H7 (cell line): Measurements from ENCODE around the gene KCNT2. TPM values are rescaled to one million over a fixed set of nuclear protein-coding genes. Genes with fewer than 3 reads are reported as not detected.
"Not testable (repeated sequence)": the region's sequence is repeated elsewhere in the genome, so short reads cannot be mapped to it uniquely, and the experiment has no call there.

Experiments
- DNase-seq: peaks from one replicate; pipeline ENCODE4 v3.0.0; 2012
- H3K27me3 ChIP-seq: 2 replicates; pipeline ENCODE4 v1.6.0; 2011; ENCODE audit warnings: mild to moderate bottlenecking, low read length; ENCODE audit not compliant: control insufficient read depth, insufficient read depth
- H3K36me3 ChIP-seq: replicated peaks from 2 replicates; pipeline ENCODE4 v1.5.1; 2011; ENCODE audit warnings: low read length; ENCODE audit not compliant: control insufficient read depth, insufficient read depth
- H3K4me3 ChIP-seq: 2 replicates; pipeline ENCODE4 v1.5.1; 2011; ENCODE audit warnings: low read depth, mild to moderate bottlenecking, control low read depth, low read length, moderate library complexity; ENCODE audit not compliant: insufficient read depth
- total RNA-seq: library from RNA; depleted of rRNA; stranded (reverse); fragments of >200 nt; shearing (Covaris generic); gene quantifications from 2 replicates; pipeline ENCODE4 v1.2.3, GENCODE V29; 2014

The KCNT2 gene
- total RNA-seq, 1 experiment from 2014 or later = 7.0 TPM

- no peak for DNase-seq
- Histone ChIP-seq H3K4me3 (no peak overlapping the region), H3K36me3 (no peaks in the 10 kb centered on the region), H3K27me3 (no peaks in the 10 kb centered on the region)
Observed at GRCh38 chr1:196558411-196558810, 49.8 kb downstream of the KCNT2 start.

GRCh38 chr1:196557797-196558196, 50.4 kb downstream of the KCNT2 start:
- DNase-seq = no peak
- Histone ChIP-seq H3K27me3 (no peaks in the 10 kb centered on the region), H3K4me3 (no peak overlapping the region), H3K36me3 (no peaks in the 10 kb centered on the region)

GRCh38 chr1:196550731-196551130, 57.5 kb downstream of the KCNT2 start:
- Histone ChIP-seq H3K4me3 (no peak overlapping the region), H3K36me3 (no peaks in the 10 kb centered on the region), H3K27me3 (no peaks in the 10 kb centered on the region)
- DNase-seq = no peak

- H3K27me3 ChIP-seq = no peaks in the 10 kb centered on the region
- DNase-seq = no peak
- H3K36me3 ChIP-seq = no peaks in the 10 kb centered on the region
- H3K4me3 ChIP-seq = no peak overlapping the region
Observed at GRCh38 chr1:196546272-196547111, 61.7 kb downstream of the KCNT2 start.

DNA sequence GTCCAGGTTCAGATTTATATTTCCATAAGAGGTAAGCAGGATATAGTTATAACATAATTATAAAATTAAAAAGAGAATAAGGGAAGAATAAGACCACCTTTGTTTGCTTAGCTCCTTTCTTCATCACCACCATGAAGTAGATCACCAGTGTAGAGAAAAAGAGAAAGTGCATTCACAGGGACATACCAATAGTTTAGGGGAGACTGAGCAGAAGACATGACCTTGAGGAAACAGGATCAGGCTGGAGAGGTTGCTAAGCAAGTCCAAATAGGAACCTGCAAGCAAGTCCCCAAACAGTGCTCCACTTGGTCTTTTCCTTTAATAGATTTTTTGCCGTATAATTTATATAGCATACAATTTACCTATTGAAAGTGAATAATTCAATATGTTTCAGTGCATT, 63.0 kb downstream of the KCNT2 start:
- no peaks in the 10 kb centered on the region for H3K36me3 ChIP-seq
- H3K4me3 ChIP-seq = no peak overlapping the region
- DNase-seq = peak; percentile 1
- no peaks in the 10 kb centered on the region for H3K27me3 ChIP-seq

- no peaks in the 10 kb centered on the region for H3K27me3 ChIP-seq
- no peaks in the 10 kb centered on the region for H3K36me3 ChIP-seq
- H3K4me3 ChIP-seq = no peak overlapping the region
- no peak for DNase-seq
Observed at GRCh38 chr1:196544617-196545016, 63.6 kb downstream of the KCNT2 start.

DNA sequence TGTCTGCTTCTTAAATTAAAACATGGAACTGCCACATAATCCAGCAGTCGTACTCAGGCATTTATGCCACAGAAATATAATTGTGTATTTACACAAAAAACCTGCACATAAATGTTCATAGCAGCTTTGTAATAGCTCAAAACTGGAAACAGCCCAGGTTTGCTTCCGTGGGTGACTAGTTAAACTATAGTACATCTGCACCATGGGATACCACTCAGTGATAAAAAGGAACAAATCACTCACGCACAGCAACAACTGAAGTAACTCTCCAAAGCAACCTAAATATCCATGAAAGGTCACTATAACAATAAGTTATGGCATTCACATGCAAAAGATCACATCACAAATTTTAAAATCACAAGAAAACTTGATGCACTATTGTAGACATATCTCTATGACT, 64.4 kb downstream of the KCNT2 start:
- DNase-seq = no peak
- H3K36me3 ChIP-seq = no peaks in the 10 kb centered on the region
- H3K27me3 ChIP-seq = no peaks in the 10 kb centered on the region
- H3K4me3 ChIP-seq = no peak overlapping the region

- no peak for DNase-seq
- Histone ChIP-seq H3K27me3 (no peaks in the 10 kb centered on the region), H3K36me3 (no peaks in the 10 kb centered on the region; the same call in none of the 2 replicates), H3K4me3 (no peak overlapping the region)
Observed at GRCh38 chr1:196538473-196538872, 69.8 kb downstream of the KCNT2 start.

DNA sequence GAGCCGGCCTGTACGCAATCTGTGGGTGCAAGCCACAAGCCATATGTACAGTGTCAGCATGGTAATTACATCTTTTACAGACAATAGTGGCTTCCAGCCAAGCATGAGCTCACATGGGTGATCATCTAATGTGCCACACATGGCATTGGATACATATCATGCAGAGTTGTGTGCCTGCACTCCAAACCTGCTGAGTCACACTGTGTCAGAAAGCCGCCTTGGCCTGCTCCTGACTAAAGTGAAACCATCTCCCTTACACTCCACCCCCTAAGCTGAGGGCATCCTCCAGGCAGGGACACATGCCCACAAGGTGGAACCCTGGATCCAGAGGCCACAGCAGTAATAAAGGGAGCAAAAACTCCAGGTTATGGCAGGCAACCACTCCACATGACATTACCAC, 72.5 kb downstream of the KCNT2 start:
- no peaks in the 10 kb centered on the region for H3K27me3 ChIP-seq
- no peak overlapping the region for H3K4me3 ChIP-seq
- no peaks in the 10 kb centered on the region; the same call in none of the 2 replicates for H3K36me3 ChIP-seq
- no peak for DNase-seq

GRCh38 chr1:196531737-196532524, 76.3 kb downstream of the KCNT2 start:
- no peak for DNase-seq
- Histone ChIP-seq H3K36me3 (no peaks in the 10 kb centered on the region; the same call in 1 of the 2 replicates), H3K4me3 (no peak overlapping the region), H3K27me3 (no peaks in the 10 kb centered on the region)

DNA sequence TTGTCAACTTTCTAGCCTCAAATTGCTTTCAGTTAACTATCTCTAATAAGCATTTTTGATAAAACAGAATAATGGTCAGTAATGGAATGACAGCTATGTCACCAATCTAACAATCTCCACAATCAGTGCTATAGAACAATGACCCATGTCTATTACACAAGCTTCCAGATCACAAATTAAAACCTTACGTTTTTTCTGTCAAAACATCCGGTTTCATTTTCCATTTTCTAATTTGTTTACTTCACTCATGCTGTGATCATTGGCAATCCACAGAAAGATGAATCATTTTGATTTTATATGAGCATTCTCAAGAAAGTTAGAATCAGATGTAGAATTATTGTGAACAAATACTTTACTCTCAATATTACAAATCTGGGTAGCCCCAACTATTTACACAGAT, 80.3 kb downstream of the KCNT2 start:
- H3K4me3 ChIP-seq = no peak overlapping the region
- H3K27me3 ChIP-seq = no peaks in the 10 kb centered on the region
- no peaks in the 10 kb centered on the region; the same call in 1 of the 2 replicates for H3K36me3 ChIP-seq
- no peak for DNase-seq

- not testable (repeated sequence) for H3K27me3 ChIP-seq, DNase-seq, H3K4me3 ChIP-seq, H3K36me3 ChIP-seq
Observed at GRCh38 chr1:196522574-196523345, 85.5 kb downstream of the KCNT2 start.

DNA sequence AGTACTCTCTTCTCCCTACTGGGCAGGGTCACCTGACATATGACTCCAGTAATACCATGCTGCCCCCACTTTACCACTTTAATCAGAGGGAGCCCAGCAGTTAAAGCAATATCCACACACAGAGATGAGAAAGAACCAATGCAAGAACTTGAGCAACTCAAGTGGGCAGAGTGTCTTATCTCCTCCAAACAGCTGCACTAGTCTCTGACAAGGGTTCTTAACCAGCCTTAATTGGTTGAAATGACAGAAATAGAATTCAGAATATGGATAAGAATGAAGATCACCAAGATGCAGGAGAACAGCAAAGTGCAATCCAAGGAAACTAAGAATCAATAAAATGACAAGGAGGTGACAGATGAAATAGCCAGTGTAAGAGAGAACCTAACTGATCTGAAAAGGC, 91.0 kb downstream of the KCNT2 start:
- no peaks in the 10 kb centered on the region for H3K36me3 ChIP-seq
- no peaks in the 10 kb centered on the region for H3K27me3 ChIP-seq
- H3K4me3 ChIP-seq = no peak overlapping the region
- no peak for DNase-seq

DNA sequence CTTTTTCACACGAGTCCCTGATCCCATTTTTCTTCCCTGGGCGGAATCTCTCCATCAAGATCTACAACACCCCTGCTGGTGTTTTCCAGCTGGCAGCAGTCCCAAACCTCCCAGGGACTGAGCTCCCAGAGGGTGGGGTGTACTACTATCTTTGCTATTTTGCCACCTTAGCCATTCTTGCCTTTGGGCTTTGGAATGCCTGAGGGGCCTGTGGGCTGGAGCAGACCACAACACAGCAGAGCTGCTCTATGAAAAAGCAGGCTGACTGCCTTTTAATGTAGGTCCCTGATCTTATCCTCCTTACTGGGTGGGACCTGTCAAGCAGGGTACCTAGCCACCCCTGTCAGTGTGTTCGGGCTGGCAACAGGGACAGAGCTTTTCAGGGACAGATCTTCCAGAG, 91.9 kb downstream of the KCNT2 start:
- H3K27me3 ChIP-seq = no peaks in the 10 kb centered on the region
- no peak for DNase-seq
- H3K4me3 ChIP-seq = no peak overlapping the region
- no peaks in the 10 kb centered on the region for H3K36me3 ChIP-seq
